ENCODE results near the gene ACAT2.
A peak's percentile ranks its signal among the peaks of the same experiment; 100 is the strongest.
"Not testable (repeated sequence)": the region's sequence is repeated elsewhere in the genome, so short reads cannot be mapped to it uniquely, and the experiment has no call there.

Gene ACAT2

GRCh38 chr6:159726255-159726917 lies 35.5 kb upstream of the ACAT2 start:
- H3K4me3 ChIP-seq (replicated peaks; ENCODE audit: low read depth, low read length): peak overlapping the region; percentile 81
- no peak for TF ChIP-seq CTCF (IDR thresholded peaks at IDR 0.05; ENCODE audit: low read depth, low read length, missing control alignments)
- DNase-seq (ENCODE audit: extremely low read depth, low read depth): no peak

GRCh38 chr6:159726918-159727716 lies 34.7 kb upstream of the ACAT2 start, which contains the start of gene WTAP:
TSS of gene WTAP (plus strand) at chr6:159727506. CDS start at chr6:159736266, 8,760 bp downstream.
- H3K4me3 ChIP-seq (replicated peaks; ENCODE audit: low read depth, low read length): peak within 1 kb of the TSS; percentile 81
- no peak for TF ChIP-seq CTCF (IDR thresholded peaks at IDR 0.05; ENCODE audit: low read depth, low read length, missing control alignments)
- DNase-seq (ENCODE audit: extremely low read depth, low read depth): peak; percentile 79

GRCh38 chr6:159727717-159728445 lies 34.0 kb upstream of the ACAT2 start:
- DNase-seq (ENCODE audit: extremely low read depth, low read depth): no peak
- peak overlapping the region; percentile 81 for H3K4me3 ChIP-seq (replicated peaks; ENCODE audit: low read depth, low read length)
- TF ChIP-seq CTCF (IDR thresholded peaks at IDR 0.05; ENCODE audit: low read depth, low read length, missing control alignments): no peak

- no peak for DNase-seq (ENCODE audit: extremely low read depth, low read depth)
- H3K4me3 ChIP-seq (replicated peaks; ENCODE audit: low read depth, low read length): peak overlapping the region; percentile 81
- TF ChIP-seq CTCF (IDR thresholded peaks at IDR 0.05; ENCODE audit: low read depth, low read length, missing control alignments): no peak
Measured at GRCh38 chr6:159728531-159728964, 33.3 kb upstream of the ACAT2 start.

- no peak for DNase-seq (ENCODE audit: extremely low read depth, low read depth)
- no peak for TF ChIP-seq CTCF (IDR thresholded peaks at IDR 0.05; ENCODE audit: low read depth, low read length, missing control alignments)
Measured at GRCh38 chr6:159729598-159730331, 32.1 kb upstream of the ACAT2 start.

GRCh38 chr6:159730332-159730676 lies 31.5 kb upstream of the ACAT2 start:
- H3K4me3 ChIP-seq (replicated peaks; ENCODE audit: low read depth, low read length): no peak overlapping the region; the same call in 1 of the 2 replicates
- TF ChIP-seq CTCF (IDR thresholded peaks at IDR 0.05; ENCODE audit: low read depth, low read length, missing control alignments): no peak
- DNase-seq (ENCODE audit: extremely low read depth, low read depth): no peak

More at GRCh38 chr6:159729598-159730331, 32.1 kb upstream of the ACAT2 start:
- peak overlapping the region; percentile 81 for H3K4me3 ChIP-seq (replicated peaks; ENCODE audit: low read depth, low read length)

GRCh38 chr6:159732550-159732949 lies 29.3 kb upstream of the ACAT2 start:
- not testable (repeated sequence) for DNase-seq (ENCODE audit: extremely low read depth, low read depth); H3K4me3 ChIP-seq (replicated peaks; ENCODE audit: low read depth, low read length)

GRCh38 chr6:159733395-159733794 lies 28.4 kb upstream of the ACAT2 start:
- not testable (repeated sequence) for DNase-seq (ENCODE audit: extremely low read depth, low read depth); H3K4me3 ChIP-seq (replicated peaks; ENCODE audit: low read depth, low read length)

Data from HFF-Myc (cell line).